SHP77 (cell line): ENCODE data around the gene RPL23.
A peak's percentile ranks its signal among the peaks of the same experiment; 100 is the strongest.

Experiments used
- DNase-seq, 2 experiments: peaks; one replicate each; lab custom pipeline; 2025; lab: John Stamatoyannopoulos, UW

The RPL23 gene

GRCh38 chr17:38853292-38854219 is at the start of gene RPL23:
RPL23 (minus strand) TSS chr17:38853721; CDS start chr17:38853710, 11 bp downstream.
- peak; percentile 94 to 96 for DNase-seq

DNA sequence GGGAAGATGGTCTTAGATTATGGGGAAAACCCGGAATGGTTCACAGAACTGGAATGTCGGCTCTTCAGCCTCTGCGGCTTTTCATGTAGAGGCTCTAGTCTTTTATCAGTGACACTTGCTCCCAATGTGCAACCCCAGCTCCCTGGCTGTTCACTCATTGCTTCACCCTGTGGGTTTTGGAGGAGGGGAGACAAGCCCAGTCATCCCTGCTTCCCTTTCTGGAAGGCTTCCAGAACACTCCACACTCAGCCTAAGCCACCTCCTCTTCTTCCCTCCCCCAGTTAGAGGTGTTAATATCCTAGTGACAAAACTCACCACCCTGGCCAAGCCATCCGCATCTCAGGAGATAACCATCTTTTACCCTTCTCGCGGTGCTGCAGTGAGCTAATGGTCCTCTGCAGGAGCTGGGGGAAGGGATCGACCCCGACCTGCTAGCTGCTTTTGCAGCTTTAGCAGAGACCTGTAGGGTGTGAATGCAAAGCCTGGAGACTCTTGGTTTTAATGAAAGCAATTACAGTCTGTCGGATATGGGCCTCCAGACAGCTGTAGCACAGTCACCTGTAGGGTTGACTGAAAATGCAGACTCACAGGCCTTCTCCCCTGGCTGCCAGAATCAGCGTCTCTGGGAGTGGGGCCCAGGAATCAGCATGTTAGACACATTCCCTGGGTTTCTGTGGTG is 47.6 kb upstream of the RPL23 start:
- no peak for DNase-seq

DNA sequence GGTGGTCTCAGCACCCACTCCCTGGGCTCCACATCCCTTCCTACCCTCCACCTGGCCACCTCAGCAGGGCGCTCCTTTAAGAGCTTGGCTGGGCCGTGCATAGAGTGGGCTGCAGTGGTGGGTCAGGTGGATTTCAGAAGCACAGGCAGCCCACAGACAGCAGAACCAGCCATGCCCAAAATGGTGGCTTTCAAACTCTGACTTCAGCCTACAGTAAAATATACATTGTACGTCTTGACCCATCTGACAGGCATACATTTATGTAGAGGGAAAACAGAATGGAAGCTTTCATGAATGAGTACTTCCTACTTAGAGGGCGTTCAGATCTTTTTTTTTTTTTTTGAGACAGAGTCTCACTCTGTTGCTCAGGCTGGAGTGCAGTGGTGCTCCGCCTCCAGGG is 45.9 kb upstream of the RPL23 start:
- no peak for DNase-seq

- no peak for DNase-seq
These were observed 45.4 kb upstream of the RPL23 start for GRCh38 chr17:38898812-38899348.

DNA sequence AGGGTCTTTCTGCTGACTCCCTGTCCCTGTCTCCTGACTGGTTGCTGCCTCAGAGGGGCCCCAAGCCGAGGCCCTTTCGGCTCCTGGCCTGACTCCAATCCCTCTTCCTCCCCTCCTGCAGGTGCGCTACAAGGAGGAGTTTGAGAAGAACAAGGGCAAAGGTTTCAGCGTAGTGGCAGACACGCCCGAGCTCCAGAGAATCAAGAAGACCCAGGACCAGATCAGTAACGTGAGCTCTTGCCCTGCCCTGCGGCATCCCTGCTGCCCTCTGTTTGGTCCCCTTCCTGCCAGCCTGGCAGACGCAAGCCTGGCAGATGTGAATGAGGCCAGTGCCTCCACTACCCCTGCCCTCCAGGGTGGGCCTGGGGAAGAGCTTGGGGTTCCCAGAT is 44.8 kb upstream of the RPL23 start:
- no peak for DNase-seq

GRCh38 chr17:38897671-38898290 is 44.3 kb upstream of the RPL23 start:
- DNase-seq: no peak

DNA sequence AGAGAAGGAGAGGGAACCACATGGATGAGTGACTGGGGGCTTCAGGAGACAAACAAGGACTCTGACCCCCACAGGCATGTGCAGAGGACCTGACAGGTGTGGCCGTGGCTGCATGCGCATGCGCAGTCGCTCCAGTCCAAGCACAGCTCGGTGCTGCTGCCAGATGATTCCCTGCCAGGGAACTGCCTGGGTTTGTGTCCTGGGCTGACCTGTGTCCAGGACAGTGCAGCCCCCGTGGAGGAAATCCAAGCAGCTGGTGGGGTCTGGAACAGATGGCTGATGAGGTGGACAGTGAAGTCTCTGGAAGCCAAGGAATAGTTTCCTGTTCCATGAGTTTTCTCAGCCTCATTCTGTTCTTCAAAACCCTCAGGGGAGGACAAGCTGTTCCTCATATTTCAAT is 43.7 kb upstream of the RPL23 start:
- DNase-seq: no peak

GRCh38 chr17:38896346-38896954 is 42.9 kb upstream of the RPL23 start:
- DNase-seq: no peak

DNA sequence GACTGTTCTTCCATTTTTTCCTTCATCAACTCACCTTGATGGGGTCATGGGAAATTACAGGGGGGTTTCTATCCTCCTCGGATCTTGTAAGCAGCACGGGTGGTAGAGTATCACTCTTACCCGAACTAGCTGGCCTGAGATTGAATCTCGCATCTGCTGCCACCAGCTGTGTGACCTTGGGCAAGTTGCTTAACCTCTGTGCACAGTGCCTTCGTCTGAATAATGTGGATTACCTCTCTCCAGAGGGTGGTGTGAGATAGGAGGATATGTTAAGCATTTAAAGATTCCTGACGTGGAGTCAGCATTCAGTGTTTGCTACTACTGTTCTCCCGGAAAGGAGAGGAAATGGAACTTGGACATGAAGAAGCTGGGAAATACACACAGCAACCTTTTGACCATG is 40.8 kb upstream of the RPL23 start:
- DNase-seq: no peak

- no peak for DNase-seq
These were observed 40.1 kb upstream of the RPL23 start for GRCh38 chr17:38893607-38894006.

- DNase-seq: no peak
These were observed 39.6 kb upstream of the RPL23 start for GRCh38 chr17:38893113-38893512.

DNA sequence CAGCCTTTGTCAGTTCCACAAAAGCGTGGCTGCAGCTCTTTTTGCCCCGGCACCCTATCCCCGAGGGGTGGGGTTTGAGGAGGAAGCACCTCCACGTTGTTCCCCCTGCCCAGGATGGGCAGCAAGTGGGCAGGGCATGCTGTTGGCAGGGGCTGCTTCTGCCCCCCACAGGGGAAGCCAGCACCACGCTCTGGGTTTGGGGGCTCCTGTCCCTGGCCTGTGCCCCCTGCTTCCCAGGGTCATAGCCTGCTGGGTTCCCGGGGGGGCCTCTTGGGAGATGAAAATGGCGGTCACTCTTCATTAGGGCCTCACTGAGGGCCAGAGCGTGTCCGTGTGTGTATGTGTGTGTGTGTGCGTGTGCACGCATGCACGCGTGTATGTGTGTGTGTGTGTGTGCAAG is 39.1 kb upstream of the RPL23 start:
- no peak for DNase-seq

GRCh38 chr17:38892083-38892482 is 38.6 kb upstream of the RPL23 start:
- no peak for DNase-seq

- DNase-seq: no peak
These were observed 37.9 kb upstream of the RPL23 start for GRCh38 chr17:38891441-38891840.

DNA sequence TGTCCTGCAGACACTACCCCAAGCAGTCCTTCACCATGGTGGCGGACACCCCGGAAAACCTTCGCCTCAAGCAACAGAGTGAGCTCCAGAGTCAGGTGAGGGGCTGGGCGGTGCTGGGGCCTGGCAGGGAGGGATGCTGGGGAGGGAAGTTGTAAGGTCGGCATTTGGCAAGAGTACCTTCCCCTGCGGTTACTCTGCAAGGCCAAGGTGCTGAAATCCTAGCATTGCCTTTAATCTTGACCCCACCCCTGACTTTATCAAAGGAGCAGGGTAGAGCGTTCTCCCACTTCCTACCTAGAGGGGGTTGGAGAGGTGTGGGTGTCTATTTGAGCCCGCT is 36.9 kb upstream of the RPL23 start:
- DNase-seq: no peak

GRCh38 chr17:38889745-38890409 is 36.4 kb upstream of the RPL23 start:
- no peak for DNase-seq

DNA sequence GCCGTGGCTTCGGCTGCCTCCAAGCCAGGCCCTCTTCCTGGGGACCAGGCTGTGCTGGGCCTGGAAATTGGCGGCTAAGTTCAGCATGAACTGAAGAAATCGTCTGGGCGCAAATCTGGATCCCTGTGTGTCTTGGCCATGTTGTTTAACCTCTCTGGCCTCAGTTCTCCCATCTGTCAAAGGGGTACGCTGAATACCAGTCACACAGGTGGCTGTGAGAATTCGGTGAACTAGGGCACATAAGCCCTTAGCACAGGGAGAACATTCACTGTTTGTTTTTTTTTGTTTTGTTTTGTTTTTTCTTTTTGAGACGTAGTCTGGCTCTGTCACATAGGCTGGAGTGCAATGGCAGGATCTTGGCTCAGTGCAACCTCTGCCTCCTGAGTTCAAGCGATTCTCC is 35.3 kb upstream of the RPL23 start:
- no peak for DNase-seq

DNA sequence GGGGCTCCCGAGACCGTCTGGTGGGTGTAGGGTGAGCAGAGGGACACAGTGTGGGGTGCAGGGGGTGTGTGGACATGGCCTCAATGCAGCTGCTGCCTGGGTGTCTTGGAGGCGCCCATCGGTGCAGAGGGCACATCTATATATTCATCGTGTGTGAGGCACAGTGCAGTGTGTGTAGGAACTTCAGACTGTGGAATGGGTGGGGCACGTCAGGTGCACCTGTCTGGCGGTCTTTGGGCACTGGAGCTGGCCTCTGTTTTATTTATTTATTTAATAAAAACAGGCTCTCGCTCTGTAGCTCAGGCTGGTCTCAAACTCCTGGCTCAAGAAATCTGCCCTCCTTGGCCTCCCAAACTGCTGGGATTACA is 33.1 kb upstream of the RPL23 start:
- DNase-seq: no peak

- no peak for DNase-seq
These were observed 32.5 kb upstream of the RPL23 start for GRCh38 chr17:38885728-38886642.

DNA sequence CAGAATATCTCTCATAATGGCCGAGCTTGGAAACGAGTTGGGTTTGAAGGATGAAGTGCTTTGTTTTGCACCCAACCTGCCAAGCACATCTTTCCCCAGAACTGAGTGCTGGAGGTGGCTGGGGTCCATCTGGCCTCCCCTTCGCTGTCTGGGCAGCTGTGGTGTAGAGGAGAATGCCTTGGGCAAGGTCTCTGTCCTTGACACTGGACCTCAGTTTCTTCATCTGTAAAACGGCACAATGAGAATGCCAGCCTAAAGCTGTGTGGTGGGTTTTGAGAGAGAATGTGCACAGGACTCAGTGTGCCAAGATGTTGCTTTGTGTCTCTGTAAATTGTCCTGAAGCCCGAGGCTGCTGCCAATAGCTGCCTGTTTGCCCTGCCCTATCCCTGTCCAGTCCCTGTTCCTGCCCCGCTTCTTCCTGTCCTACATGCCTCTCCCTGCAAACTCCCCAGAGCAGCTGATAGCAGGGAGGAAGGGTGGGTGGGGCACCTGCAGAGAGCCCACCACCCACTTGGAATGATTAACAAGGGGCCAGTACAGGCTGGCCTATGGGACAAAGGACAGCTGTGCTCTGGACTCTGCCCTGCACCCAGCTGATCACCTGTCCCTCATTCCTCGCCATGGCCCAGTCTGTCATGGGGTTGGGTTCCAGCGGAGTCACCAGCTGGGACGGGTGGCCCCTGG is 31.7 kb upstream of the RPL23 start:
- DNase-seq: no peak
